Endothelial cell of umbilical vein (primary cell): ENCODE data around the gene KCNH1. TPM values are rescaled to one million over a fixed set of nuclear protein-coding genes. Genes with fewer than 3 reads are reported as not detected.

Experiments used
- BruUV-seq: library from RNA; stranded (reverse); fragments of 400-500 nt; replicated peaks from 2 replicates; lab custom pipeline; 2021; lab: Mats Ljungman, UMichigan
- CTCF ChIA-PET: fragments of 300-600, 350-600 bp; sonication (Branson Sonifier 250); formaldehyde crosslinking; loops from one replicate; lab custom pipeline; 2021; ENCODE audit warnings: antibody characterized with exemption, inconsistent platforms; lab: Charles Lee
- POLR2A ChIA-PET: fragments of 300-600, 350-600 bp; sonication (Branson Sonifier 250); formaldehyde crosslinking; loops from one replicate; lab custom pipeline; 2021; ENCODE audit warnings: antibody characterized with exemption, inconsistent platforms; lab: Charles Lee
- DNase-seq: peaks from one replicate; pipeline ENCODE4 v3.0.0-alpha.2; 2011; ENCODE audit warnings: low read depth, low spot score
- FAIRE-seq: peaks from 2 replicates; lab custom pipeline; 2011; peaks lifted over from hg19 to GRCh38; lab: Jason Lieb, UNC
- H2AFZ ChIP-seq: 2 replicates; pipeline ENCODE4 v1.6.0; 2012; ENCODE audit warnings: low read depth, low read length, control low read depth, inconsistent platforms
- H3K27ac ChIP-seq: 2 replicates; pipeline ENCODE4 v1.5.1; 2011; ENCODE audit warnings: low read depth, mild to moderate bottlenecking, control low read depth, low read length, moderate library complexity; ENCODE audit not compliant: insufficient read depth
- H3K27me3 ChIP-seq, 2 experiments: 2 replicates each; pipeline versions ENCODE4 v1.6.0 to v1.6.1; 2011; ENCODE audit warnings: low read length in 2 of 2, mixed read lengths in 1 of 2; ENCODE audit not compliant: control insufficient read depth in 2 of 2, insufficient read depth in 2 of 2
- H3K36me3 ChIP-seq, 2 experiments: 2 replicates in 1 of 2; 3 replicates in 1 of 2; pipeline ENCODE4 v1.5.1; 2011; ENCODE audit warnings: low read length in 2 of 2, mild to moderate bottlenecking in 1 of 2, moderate library complexity in 1 of 2; ENCODE audit not compliant: control insufficient read depth in 2 of 2, insufficient read depth in 2 of 2; ENCODE audit errors: extremely low read depth in 1 of 2
- H3K4me1 ChIP-seq: 3 replicates; pipeline ENCODE4 v1.5.1; 2011; ENCODE audit warnings: mild to moderate bottlenecking, low read length; ENCODE audit not compliant: control insufficient read depth, insufficient read depth; ENCODE audit errors: extremely low read depth
- H3K4me2 ChIP-seq: 2 replicates; pipeline ENCODE4 v1.6.1; 2011; ENCODE audit warnings: low read length, control low read depth, mixed read lengths; ENCODE audit not compliant: insufficient read depth
- H3K4me3 ChIP-seq, 3 experiments: fragments of 200-600 bp in 1 of 3; sonication (generic), shearing (Covaris generic) in 1 of 3; replicated peaks in 1 of 3; 2 replicates each; pipeline ENCODE4 v1.5.1; 2011 to 2016; ENCODE audit warnings: control low read depth in 3 of 3, low read length in 3 of 3, mild to moderate bottlenecking in 2 of 3, inconsistent platforms in 1 of 3, low read depth in 1 of 3, moderate library complexity in 1 of 3; ENCODE audit not compliant: insufficient read depth in 1 of 3
- H3K79me2 ChIP-seq: 2 replicates; pipeline ENCODE4 v1.6.0; 2012; ENCODE audit warnings: low read length, inconsistent platforms; ENCODE audit not compliant: control insufficient read depth, insufficient read depth
- H3K9ac ChIP-seq: replicated peaks from 2 replicates; pipeline ENCODE3; 2011; ENCODE audit warnings: low read length, control low read depth; ENCODE audit not compliant: insufficient read depth; ENCODE audit errors: extremely low read depth
- H3K9me1 ChIP-seq: replicated peaks from 3 replicates; pipeline ENCODE4 v1.6.0; 2011; ENCODE audit warnings: mild to moderate bottlenecking, low read length; ENCODE audit not compliant: control insufficient read depth, insufficient read depth; ENCODE audit errors: extremely low read depth
- H3K9me3 ChIP-seq: replicated peaks from 2 replicates; pipeline ENCODE4 v1.5.1; 2012; ENCODE audit warnings: low read length, inconsistent platforms; ENCODE audit not compliant: control insufficient read depth, insufficient read depth
- H4K20me1 ChIP-seq: replicated peaks from 2 replicates; pipeline ENCODE3; 2011; ENCODE audit warnings: mild to moderate bottlenecking, low read length; ENCODE audit not compliant: control insufficient read depth, insufficient read depth; ENCODE audit errors: extremely low read depth
- EZH2 ChIP-seq: IDR thresholded peaks from 2 replicates; pipeline ENCODE4 v1.6.1; 2012; ENCODE audit warnings: borderline replicate concordance, low read depth, mild to moderate bottlenecking, moderate library complexity, low read length, inconsistent platforms; ENCODE audit not compliant: severe bottlenecking
- FOS ChIP-seq: IDR thresholded peaks from 2 replicates; pipeline ENCODE4 v1.6.1; 2011; ENCODE audit warnings: mild to moderate bottlenecking, low read length, moderate library complexity, borderline replicate concordance; ENCODE audit not compliant: insufficient read depth
- GATA2 ChIP-seq: IDR thresholded peaks from 2 replicates; pipeline ENCODE4 v1.7.0; 2011; ENCODE audit warnings: low read depth, mild to moderate bottlenecking, moderate library complexity, mixed read lengths, low read length; ENCODE audit not compliant: insufficient read length, insufficient read depth
- JUN ChIP-seq: IDR thresholded peaks from 2 replicates; pipeline ENCODE4 v1.6.1; 2011; ENCODE audit warnings: borderline replicate concordance, low read depth; ENCODE audit not compliant: insufficient read length, insufficient read depth
- MAX ChIP-seq: IDR thresholded peaks from 2 replicates; pipeline ENCODE4 v1.6.1; 2011; ENCODE audit not compliant: insufficient read depth, insufficient read length
- MYC ChIP-seq: IDR thresholded peaks from one replicate; pipeline ENCODE4 v1.6.1; 2011; ENCODE audit warnings: mild to moderate bottlenecking, low read depth, low read length
- POLR2A ChIP-seq: IDR thresholded peaks from 2 replicates; pipeline ENCODE4 v1.6.1; 2012; ENCODE audit warnings: low read depth, mild to moderate bottlenecking, control low read depth, low read length
- POLR2AphosphoS5 ChIP-seq: IDR thresholded peaks from 2 replicates; pipeline ENCODE4 v1.6.1; 2012; ENCODE audit warnings: low read depth, mild to moderate bottlenecking, control low read depth, low read length, moderate library complexity; ENCODE audit not compliant: insufficient read depth
- dilution Hi-C: fragments of 300-500 bp; cut with MboI; formaldehyde crosslinking; loops from one replicate; pipeline ENCODE4 v1.15.0; 2019; ENCODE audit warnings: low sequenced_read_pairs; ENCODE audit not compliant: extremely low pct_ligation_motif_present
- intact Hi-C: fragments of 100-400 bp; cut with micrococcal nuclease; formaldehyde crosslinking; loops from one replicate; pipeline ENCODE4 v1.10.0; 2022
- polyA plus RNA-seq, 4 experiments: library from polyadenylated mRNA; depleted of rRNA in 3 of 4; stranded (reverse) in 3 of 4; unstranded in 1 of 4; fragments of >200 nt; gene quantifications; 2 replicates each; pipeline versions ENCODE4 v1.2.1 to v1.2.3, GENCODE V29; 2011 to 2012; ENCODE audit warnings: missing spikeins in 1 of 4
- total RNA-seq: library from RNA; stranded (reverse); gene quantifications from 2 replicates; pipeline ENCODE4 v1.2.3, GENCODE V29; 2021
- TF ChIP-seq, protein P1 (sequence below), 2 donors: IDR thresholded peaks; 1 replicate in 1 of 2; 2 replicates in 1 of 2; pipeline ENCODE4 v1.5.1; 2011; ENCODE audit warnings: low read length in 2 of 2, mild to moderate bottlenecking in 2 of 2, moderate library complexity in 2 of 2, control low read depth in 1 of 2, inconsistent platforms in 1 of 2, low read depth in 1 of 2; ENCODE audit not compliant: insufficient read depth in 1 of 2; ENCODE audit errors: extremely low read depth in 1 of 2

KCNH1 gene
- total and polyA plus RNA-seq, 2 donors (not counting 3 experiments of a cell fraction or from before 2014, with no cell fraction given): not detected

DNA sequence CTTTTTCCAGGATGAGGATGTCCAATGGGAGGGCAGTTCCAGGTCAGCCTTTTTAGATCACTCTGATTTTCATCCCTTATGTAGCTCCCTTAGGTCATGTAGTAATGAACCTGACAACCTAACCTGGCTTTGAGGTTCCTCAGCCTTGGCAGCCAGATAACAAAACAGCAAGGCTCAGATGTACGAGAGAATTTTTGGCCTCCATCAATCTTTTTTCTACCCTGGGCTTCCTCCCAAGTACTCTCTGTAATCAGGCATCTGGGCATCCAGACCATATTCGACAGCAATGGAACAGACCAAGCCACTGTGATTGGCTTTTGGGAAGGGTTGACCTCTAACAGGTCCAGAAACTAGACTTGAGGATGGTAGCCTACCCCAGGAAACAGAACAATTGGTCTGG is 38.6 kb downstream of the KCNH1 start:
- Histone ChIP-seq H3K9me3 (no peaks in the 10 kb centered on the region), H4K20me1 (no peaks in the 10 kb centered on the region), H3K9ac (no peak overlapping the region), H3K4me2 (no peak overlapping the region), H3K4me1 (no peaks in the 10 kb centered on the region), H2AFZ (no peak overlapping the region), H3K27ac (no peak overlapping the region), H3K79me2 (no peaks in the 10 kb centered on the region), H3K9me1 (no peaks in the 10 kb centered on the region), H3K27me3 (no peaks in the 10 kb centered on the region), H3K4me3 (no peak overlapping the region), H3K36me3 (no peaks in the 10 kb centered on the region)
- no TSS peak for BruUV-seq
- no peak for FAIRE-seq
- ChIA-PET CTCF (no interaction called here), POLR2A (no interaction called here)
- no peak for DNase-seq
- intact Hi-C loops (no loop called here), dilution Hi-C loops (no loop called here)
- TF ChIP-seq POLR2A (no peak), GATA2 (no peak), EZH2 (no peak), MAX (no peak), MYC (no peak), JUN (no peak), POLR2AphosphoS5 (no peak), FOS (no peak)
- TF ChIP-seq, protein P1, sequence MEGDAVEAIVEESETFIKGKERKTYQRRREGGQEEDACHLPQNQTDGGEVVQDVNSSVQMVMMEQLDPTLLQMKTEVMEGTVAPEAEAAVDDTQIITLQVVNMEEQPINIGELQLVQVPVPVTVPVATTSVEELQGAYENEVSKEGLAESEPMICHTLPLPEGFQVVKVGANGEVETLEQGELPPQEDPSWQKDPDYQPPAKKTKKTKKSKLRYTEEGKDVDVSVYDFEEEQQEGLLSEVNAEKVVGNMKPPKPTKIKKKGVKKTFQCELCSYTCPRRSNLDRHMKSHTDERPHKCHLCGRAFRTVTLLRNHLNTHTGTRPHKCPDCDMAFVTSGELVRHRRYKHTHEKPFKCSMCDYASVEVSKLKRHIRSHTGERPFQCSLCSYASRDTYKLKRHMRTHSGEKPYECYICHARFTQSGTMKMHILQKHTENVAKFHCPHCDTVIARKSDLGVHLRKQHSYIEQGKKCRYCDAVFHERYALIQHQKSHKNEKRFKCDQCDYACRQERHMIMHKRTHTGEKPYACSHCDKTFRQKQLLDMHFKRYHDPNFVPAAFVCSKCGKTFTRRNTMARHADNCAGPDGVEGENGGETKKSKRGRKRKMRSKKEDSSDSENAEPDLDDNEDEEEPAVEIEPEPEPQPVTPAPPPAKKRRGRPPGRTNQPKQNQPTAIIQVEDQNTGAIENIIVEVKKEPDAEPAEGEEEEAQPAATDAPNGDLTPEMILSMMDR (IDR thresholded peaks at IDR 0.05; ENCODE audit: extremely low read depth in 1 of 2, insufficient read depth in 1 of 2, low read depth in 1 of 2, low read length in 2 of 2): no peak
